SK-N-SH (cell line): Measurements from ENCODE around the gene WDR33. TPM values are rescaled to one million over a fixed set of nuclear protein-coding genes. Genes with fewer than 3 reads are reported as not detected.

ENCODE experiments used
- CTCF ChIA-PET: fragments of 300-600, 350-600 bp; formaldehyde crosslinking; extraction: SDS; loops from one replicate; lab custom pipeline; 2021; lab: Yijun Ruan, JAX
- POLR2A ChIA-PET: fragments of 350-600 bp; sonication (Branson Sonifier 250); formaldehyde crosslinking; extraction: SDS; loops from one replicate; lab custom pipeline; 2020; ENCODE audit warnings: antibody characterized with exemption, inconsistent platforms; lab: Yijun Ruan, JAX
- DNase-seq: peaks from one replicate; pipeline ENCODE4 v3.0.0; 2012
- H2AFZ ChIP-seq: fragments of 200-600 bp; sonication (generic); 2 replicates; pipeline ENCODE4 v1.8.1; 2016; ENCODE audit warnings: antibody characterized with exemption, mild to moderate bottlenecking, low read depth
- H3F3A ChIP-seq: fragments of 200-600 bp; sonication (generic); replicated peaks from 2 replicates; pipeline ENCODE3; 2016; ENCODE audit warnings: antibody characterized with exemption, mild to moderate bottlenecking; ENCODE audit not compliant: insufficient read depth
- H3K27ac ChIP-seq, 2 experiments: fragments of 200-500 bp in 1 of 2; fragments of 200-600 bp in 1 of 2; sonication (Bioruptor generic) in 1 of 2; sonication (generic), shearing (Covaris generic) in 1 of 2; 2 replicates each; pipeline versions ENCODE4 v1.5.1 to v1.6.1; 2014 to 2016; ENCODE audit warnings: low read depth in 2 of 2, inconsistent platforms in 1 of 2, low read length in 1 of 2, mild to moderate bottlenecking in 1 of 2, mixed read lengths in 1 of 2
- H3K27me3 ChIP-seq: fragments of 200-600 bp; sonication (generic), shearing (Covaris generic); 2 replicates; pipeline ENCODE4 v1.6.1; 2016; ENCODE audit warnings: mixed run types; ENCODE audit not compliant: insufficient read depth
- H3K36me3 ChIP-seq, 2 experiments: fragments of 200-500 bp in 1 of 2; fragments of 200-600 bp in 1 of 2; sonication (Bioruptor generic) in 1 of 2; sonication (generic) in 1 of 2; replicated peaks in 1 of 2; 2 replicates each; pipeline versions ENCODE3 to v1.5.1; 2014 to 2016; ENCODE audit warnings: low read length in 1 of 2, mild to moderate bottlenecking in 1 of 2; ENCODE audit not compliant: insufficient read depth in 2 of 2, control insufficient read depth in 1 of 2
- H3K4me1 ChIP-seq, 2 experiments: fragments of 200-500 bp in 1 of 2; fragments of 200-600 bp in 1 of 2; sonication (Bioruptor generic) in 1 of 2; sonication (generic), shearing (Covaris generic) in 1 of 2; 2 replicates each; pipeline versions ENCODE4 v1.5.1 to v1.6.1; 2014 to 2016; ENCODE audit warnings: low read depth in 1 of 2, low read length in 1 of 2, mixed run types in 1 of 2; ENCODE audit not compliant: insufficient read depth in 2 of 2, control insufficient read depth in 1 of 2
- H3K4me2 ChIP-seq: fragments of 200-600 bp; sonication (generic), shearing (Covaris generic); 2 replicates; pipeline ENCODE4 v1.6.1; 2017; ENCODE audit warnings: mixed run types
- H3K4me3 ChIP-seq, 2 experiments: fragments of 200-500 bp in 1 of 2; fragments of 200-600 bp in 1 of 2; sonication (Bioruptor generic) in 1 of 2; sonication (generic), shearing (Covaris generic) in 1 of 2; 2 replicates each; pipeline versions ENCODE4 v1.5.1 to v1.8.1; 2014 to 2016; ENCODE audit warnings: low read depth in 2 of 2, inconsistent platforms in 1 of 2, low read length in 1 of 2, mild to moderate bottlenecking in 1 of 2, mixed read lengths in 1 of 2, moderate library complexity in 1 of 2
- H3K79me2 ChIP-seq: fragments of 200-600 bp; sonication (generic); 2 replicates; pipeline ENCODE4 v1.8.1; 2017; ENCODE audit warnings: mild to moderate bottlenecking; ENCODE audit not compliant: insufficient read depth
- H3K9ac ChIP-seq: fragments of 200-600 bp; sonication (generic); 2 replicates; pipeline ENCODE4 v1.6.1; 2017; ENCODE audit warnings: mixed run types
- H3K9me2 ChIP-seq: fragments of 200-600 bp; sonication (generic); 2 replicates; pipeline ENCODE4 v1.6.1; 2017; ENCODE audit warnings: mixed run types
- H3K9me3 ChIP-seq: fragments of 200-600 bp; sonication (generic); 2 replicates; pipeline ENCODE4 v1.6.1; 2017; ENCODE audit warnings: mixed run types, mild to moderate bottlenecking, moderate library complexity
- H4K20me1 ChIP-seq: fragments of 200-600 bp; sonication (generic); 2 replicates; pipeline ENCODE4 v1.6.1; 2017; ENCODE audit warnings: mild to moderate bottlenecking, mixed run types; ENCODE audit not compliant: insufficient read depth
- EP300 ChIP-seq, 2 experiments: IDR thresholded peaks; 2 replicates each; pipeline versions ENCODE4 v1.4.0 to v1.6.1; 2012; ENCODE audit warnings: borderline replicate concordance in 1 of 2, low read depth in 1 of 2, low read length in 1 of 2
- FOSL2 ChIP-seq: IDR thresholded peaks from 2 replicates; pipeline ENCODE4 v1.4.0; 2012; ENCODE audit warnings: low read depth, mild to moderate bottlenecking, moderate library complexity, borderline replicate concordance
- FOXM1 ChIP-seq: IDR thresholded peaks from 2 replicates; pipeline ENCODE4 v1.4.0; 2012; ENCODE audit warnings: low read depth, mild to moderate bottlenecking
- GABPA ChIP-seq: IDR thresholded peaks from 2 replicates; pipeline ENCODE4 v1.4.0; 2012; ENCODE audit warnings: low read depth, mild to moderate bottlenecking
- GATA2 ChIP-seq: sonication (generic); formaldehyde crosslinking; IDR thresholded peaks from 2 replicates; pipeline ENCODE4 v1.5.0; 2020; ENCODE audit warnings: mild to moderate bottlenecking, missing genetic modification reagents
- REST ChIP-seq: IDR thresholded peaks from 2 replicates; pipeline ENCODE4 v1.6.1; 2012; ENCODE audit warnings: mild to moderate bottlenecking, low read depth, low read length, moderate library complexity
- RFX5 ChIP-seq: IDR thresholded peaks from 2 replicates; pipeline ENCODE4 v1.6.1; 2012; ENCODE audit warnings: mild to moderate bottlenecking, improper control_type of control experiment, low read length
- RXRA ChIP-seq: IDR thresholded peaks from 2 replicates; pipeline ENCODE4 v1.4.0; 2012; ENCODE audit warnings: low read depth, mild to moderate bottlenecking, borderline replicate concordance
- SIN3A ChIP-seq: IDR thresholded peaks from 2 replicates; pipeline ENCODE4 v1.6.1; 2012; ENCODE audit warnings: low read depth, mild to moderate bottlenecking, low read length, moderate library complexity, borderline replicate concordance
- SMC3 ChIP-seq: IDR thresholded peaks from 2 replicates; pipeline ENCODE4 v1.6.1; 2012; ENCODE audit warnings: low read depth, low read length, improper control_type of control experiment
- TAF1 ChIP-seq: IDR thresholded peaks from 2 replicates; pipeline ENCODE4 v1.6.1; 2012; ENCODE audit warnings: low read depth, mild to moderate bottlenecking, low read length, moderate library complexity, borderline replicate concordance
- USF1 ChIP-seq: IDR thresholded peaks from 2 replicates; pipeline ENCODE4 v1.4.0; 2012; ENCODE audit warnings: low read depth, borderline replicate concordance
- USF2 ChIP-seq: fragments of 150-350 bp; IDR thresholded peaks from 2 replicates; pipeline ENCODE4 v1.6.1; 2017; ENCODE audit warnings: antibody characterized with exemption, low read length, low read depth, borderline replicate concordance
- YY1 ChIP-seq: IDR thresholded peaks from 2 replicates; pipeline ENCODE4 v1.4.0; 2012; ENCODE audit warnings: low read depth, mild to moderate bottlenecking
- ZBTB33 ChIP-seq: IDR thresholded peaks from 2 replicates; pipeline ENCODE4 v1.4.0; 2012; ENCODE audit warnings: low read depth, borderline replicate concordance
- WGBS: methylation state at CpG from one replicate; pipeline ENCODE4 v1.1.6; 2017; ENCODE audit warnings: low lambda C conversion rate; 5-methylcytosine and 5-hydroxymethylcytosine counted together
- polyA plus RNA-seq, 3 experiments: library from polyadenylated mRNA; depleted of rRNA; stranded (reverse); fragments of >200 nt; gene quantifications; 2 replicates each; pipeline ENCODE4 v1.2.3, GENCODE V29; 2012
- TF ChIP-seq, protein P1 (sequence below): fragments of 200-600 bp; sonication (generic); IDR thresholded peaks from 2 replicates; pipeline ENCODE4 v1.6.1; 2017; ENCODE audit warnings: antibody characterized with exemption, mild to moderate bottlenecking, moderate library complexity

Gene WDR33
- polyA plus RNA-seq, 1 of the 3 experiments (the other 2 are of a cell fraction): 12.4 TPM

DNA sequence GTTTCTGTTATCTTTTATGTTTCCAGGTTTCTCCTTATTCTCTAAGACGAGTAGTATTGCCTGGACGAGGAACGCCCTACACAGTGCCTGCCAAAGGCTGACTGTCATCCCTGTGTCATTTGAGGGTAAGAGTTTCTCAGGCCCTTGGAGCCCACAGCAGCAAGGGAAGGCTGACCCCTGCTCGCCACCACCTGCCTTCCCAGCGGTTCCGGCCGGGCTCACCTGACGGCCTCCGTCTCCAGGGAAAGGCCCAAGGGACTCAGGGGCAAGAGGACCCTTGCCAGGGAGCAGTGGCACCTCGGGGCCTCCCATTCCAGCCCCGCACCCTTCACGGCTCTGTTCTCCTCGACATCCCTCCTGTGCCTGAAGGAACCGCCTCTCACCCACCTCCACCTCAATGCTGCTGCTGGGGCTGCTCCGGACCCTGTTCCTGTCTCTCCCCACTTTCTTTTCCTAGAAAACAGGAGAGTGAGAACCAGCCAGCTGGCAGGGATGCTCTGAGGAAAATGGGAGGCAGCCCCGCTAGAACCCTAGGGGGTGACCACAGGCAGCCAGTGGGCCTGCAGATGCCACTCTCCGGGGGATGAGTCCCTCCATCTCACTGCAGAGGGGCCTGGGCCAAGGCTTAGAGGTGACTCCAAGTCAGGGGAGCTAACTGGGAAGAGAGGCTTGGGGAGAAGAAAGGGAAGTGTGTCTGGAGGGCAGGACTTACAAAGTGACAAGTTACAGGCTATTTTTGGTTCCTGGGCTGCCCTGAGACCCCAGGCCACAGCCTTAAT, 137.5 kb downstream of the WDR33 start (continued):
- TF ChIP-seq, protein P1, sequence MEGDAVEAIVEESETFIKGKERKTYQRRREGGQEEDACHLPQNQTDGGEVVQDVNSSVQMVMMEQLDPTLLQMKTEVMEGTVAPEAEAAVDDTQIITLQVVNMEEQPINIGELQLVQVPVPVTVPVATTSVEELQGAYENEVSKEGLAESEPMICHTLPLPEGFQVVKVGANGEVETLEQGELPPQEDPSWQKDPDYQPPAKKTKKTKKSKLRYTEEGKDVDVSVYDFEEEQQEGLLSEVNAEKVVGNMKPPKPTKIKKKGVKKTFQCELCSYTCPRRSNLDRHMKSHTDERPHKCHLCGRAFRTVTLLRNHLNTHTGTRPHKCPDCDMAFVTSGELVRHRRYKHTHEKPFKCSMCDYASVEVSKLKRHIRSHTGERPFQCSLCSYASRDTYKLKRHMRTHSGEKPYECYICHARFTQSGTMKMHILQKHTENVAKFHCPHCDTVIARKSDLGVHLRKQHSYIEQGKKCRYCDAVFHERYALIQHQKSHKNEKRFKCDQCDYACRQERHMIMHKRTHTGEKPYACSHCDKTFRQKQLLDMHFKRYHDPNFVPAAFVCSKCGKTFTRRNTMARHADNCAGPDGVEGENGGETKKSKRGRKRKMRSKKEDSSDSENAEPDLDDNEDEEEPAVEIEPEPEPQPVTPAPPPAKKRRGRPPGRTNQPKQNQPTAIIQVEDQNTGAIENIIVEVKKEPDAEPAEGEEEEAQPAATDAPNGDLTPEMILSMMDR: no peak

- no peaks in the 10 kb centered on the region for H3F3A ChIP-seq
- H3K27ac ChIP-seq: no peak overlapping the region
- no peaks in the 10 kb centered on the region for H3K9me3 ChIP-seq
- H3K9me2 ChIP-seq: no peaks in the 10 kb centered on the region
- H3K4me3 ChIP-seq: no peak overlapping the region
- ChIA-PET POLR2A (no interaction called here), CTCF (interaction anchor here (1.2 to 1.4 kb wide), 2 partner anchors 23 to 81 kb away, joined by 3 read pairs; no protein-coding TSS in a partner anchor)
- H4K20me1 ChIP-seq: no peaks in the 10 kb centered on the region
- peak; percentile 18 for DNase-seq
- 0 out of 2 replicates have a peak, but pooled peaks cover under 1% of the 10 kb centered on the region for H3K79me2 ChIP-seq
- H3K4me2 ChIP-seq: no peak overlapping the region
- no peaks in the 10 kb centered on the region for H3K36me3 ChIP-seq
- peaks cover 11% of the 10 kb centered on the region; the same call in 1 of the 2 replicates for H3K27me3 ChIP-seq
- peaks cover 0 to 6% of the 10 kb centered on the region in 2 experiments; a peak in 1 of 4 replicates for H3K4me1 ChIP-seq
- 90% methylated on average over 20 of the region's 20 CpGs for WGBS
- H2AFZ ChIP-seq: no peak overlapping the region
- no peak overlapping the region for H3K9ac ChIP-seq
- TF ChIP-seq USF1 (no peak), RXRA (no peak), FOXM1 (no peak), REST (no peak), YY1 (no peak), EP300 (IDR thresholded peaks at IDR 0.05; ENCODE audit: borderline replicate concordance in 1 of 2, low read depth in 1 of 2, low read length in 1 of 2) (no peak), GATA2 (CRISPR knock-in tag) (no peak), GABPA (no peak), FOSL2 (no peak), TAF1 (no peak), RFX5 (no peak), SIN3A (no peak), USF2 (no peak), ZBTB33 (no peak), SMC3 (no peak)
Observed at GRCh38 chr2:127672341-127673224, 138.4 kb downstream of the WDR33 start.
